ENCODE results near the gene COASY. TPM values are rescaled to one million over a fixed set of nuclear protein-coding genes. Genes with fewer than 3 reads are reported as not detected.
A peak's percentile ranks its signal among the peaks of the same experiment; 100 is the strongest.
"Not testable (repeated sequence)": the region's sequence is repeated elsewhere in the genome, so short reads cannot be mapped to it uniquely, and the experiment has no call there.

Gene COASY
- total RNA-seq, 1 experiment from 2014 or later: 138 TPM

- Histone ChIP-seq H3K4me1 (peaks cover 36% of the 10 kb centered on the region), H3K27me3 (replicated peaks; ENCODE audit: control insufficient read depth, insufficient read depth, low read length) (no peaks in the 10 kb centered on the region), H3K36me3 (ENCODE audit: control insufficient read depth, insufficient read depth, low read length) (no peaks in the 10 kb centered on the region), H3K4me3 (ENCODE audit: low read depth, low read length) (no peak overlapping the region), H3K9me3 (no peaks in the 10 kb centered on the region)
- CTCF ChIA-PET: no interaction called here
- Mint-ChIP-seq H3K9me3 (ENCODE audit: unreplicated experiment) (no peaks in the 10 kb centered on the region), H3K27me3 (ENCODE audit: insufficient read depth, unreplicated experiment) (no peaks in the 10 kb centered on the region), H3K4me3 (ENCODE audit: unreplicated experiment) (peak overlapping the region; percentile 42), H3K36me3 (ENCODE audit: insufficient read depth, unreplicated experiment) (peaks cover 17% of the 10 kb centered on the region), H3K4me1 (ENCODE audit: low read depth, unreplicated experiment) (peaks cover 32% of the 10 kb centered on the region), H3K27ac (ENCODE audit: unreplicated experiment) (peak overlapping the region; percentile 12)
- TSS peak; percentile 16 for BruUV-seq (replicated peaks)
- intact Hi-C loops (cut with micrococcal nuclease; ENCODE audit: unreplicated experiment): no loop called here
- no peak for TF ChIP-seq CTCF (IDR thresholded peaks at IDR 0.05; ENCODE audit: insufficient read depth in 1 of 2, low read depth in 1 of 2, low read length in 1 of 2, severe bottlenecking in 1 of 2, unreplicated experiment in 1 of 2)
- no peak for DNase-seq
- POLR2A ChIA-PET: no interaction called here
Observed at GRCh38 chr17:42537826-42538451, 24.0 kb upstream of the COASY start.

- Mint-ChIP-seq H3K27ac (ENCODE audit: unreplicated experiment) (peak overlapping the region; percentile 12), H3K4me1 (ENCODE audit: low read depth, unreplicated experiment) (peaks cover 27% of the 10 kb centered on the region), H3K27me3 (ENCODE audit: insufficient read depth, unreplicated experiment) (no peaks in the 10 kb centered on the region), H3K9me3 (ENCODE audit: unreplicated experiment) (no peaks in the 10 kb centered on the region), H3K4me3 (ENCODE audit: unreplicated experiment) (no peak overlapping the region), H3K36me3 (ENCODE audit: insufficient read depth, unreplicated experiment) (peaks cover 23% of the 10 kb centered on the region)
- H3K4me1 ChIP-seq: peaks cover 36% of the 10 kb centered on the region
- no peaks in the 10 kb centered on the region for H3K9me3 ChIP-seq
- no peak overlapping the region for H3K4me3 ChIP-seq (ENCODE audit: low read depth, low read length)
- ChIA-PET POLR2A (no interaction called here), CTCF (no interaction called here)
- no peak for TF ChIP-seq CTCF (IDR thresholded peaks at IDR 0.05; ENCODE audit: insufficient read depth in 1 of 2, low read depth in 1 of 2, low read length in 1 of 2, severe bottlenecking in 1 of 2, unreplicated experiment in 1 of 2)
- no TSS peak for BruUV-seq (replicated peaks)
- no peak for DNase-seq
- H3K27me3 ChIP-seq (replicated peaks; ENCODE audit: control insufficient read depth, insufficient read depth, low read length): no peaks in the 10 kb centered on the region
- intact Hi-C loops (cut with micrococcal nuclease; ENCODE audit: unreplicated experiment): no loop called here
- peaks cover 1% of the 10 kb centered on the region; the same call in 1 of the 2 replicates for H3K36me3 ChIP-seq (ENCODE audit: control insufficient read depth, insufficient read depth, low read length)
Observed at GRCh38 chr17:42538482-42538881, 23.5 kb upstream of the COASY start.

- H3K27ac Mint-ChIP-seq (ENCODE audit: unreplicated experiment): peak overlapping the region; percentile 74
Observed at GRCh38 chr17:42540558-42540957, 21.4 kb upstream of the COASY start.

More at GRCh38 chr17:42540558-42540957, 21.4 kb upstream of the COASY start:
- H3K4me3 Mint-ChIP-seq (ENCODE audit: unreplicated experiment); BruUV-seq (replicated peaks); H3K9me3 ChIP-seq; H3K9me3 Mint-ChIP-seq (ENCODE audit: unreplicated experiment); H3K27me3 ChIP-seq (replicated peaks; ENCODE audit: control insufficient read depth, insufficient read depth, low read length); DNase-seq; H3K27me3 Mint-ChIP-seq (ENCODE audit: insufficient read depth, unreplicated experiment); intact Hi-C loops (cut with micrococcal nuclease; ENCODE audit: unreplicated experiment); H3K4me3 ChIP-seq (ENCODE audit: low read depth, low read length); H3K36me3 ChIP-seq (ENCODE audit: control insufficient read depth, insufficient read depth, low read length): not testable (repeated sequence)
- H3K4me1 ChIP-seq: peaks cover 28% of the 10 kb centered on the region
- ChIA-PET CTCF (interaction anchor here (1.2 to 2.0 kb wide), 4 partner anchors 13 to 38 kb away, joined by 5 to 9 read pairs (median 6); partner anchors contain the start of gene PSMC3IP), POLR2A (interaction anchor here (0.6 to 1.0 kb wide), 3 partner anchors 14 to 615 kb away, joined by 3 to 5 read pairs (median 5); no protein-coding TSS in a partner anchor)
- Mint-ChIP-seq H3K36me3 (ENCODE audit: insufficient read depth, unreplicated experiment) (peaks cover 41% of the 10 kb centered on the region), H3K4me1 (ENCODE audit: low read depth, unreplicated experiment) (peaks cover 18% of the 10 kb centered on the region)

All from Caco-2 (cell line).